Ovary (tissue), 3 donors: Measurements from ENCODE around the gene DNAH9.

ENCODE experiments used
- EP300 ChIP-seq: sonication (generic); formaldehyde crosslinking; IDR thresholded peaks from one replicate; pipeline ENCODE4 v1.6.1; 2017; ENCODE audit warnings: antibody characterized with exemption
- POLR2A ChIP-seq: fragments of 450-650 bp; IDR thresholded peaks from one replicate; pipeline ENCODE4 v1.6.1; 2017; ENCODE audit warnings: antibody characterized with exemption, mild to moderate bottlenecking, moderate library complexity
- TF ChIP-seq, protein P1 (sequence below), 3 donors: fragments of 450-650 bp in 2 of 3; fragments of 200-600 bp in 1 of 3; IDR thresholded peaks; one replicate each; pipeline versions ENCODE4 v1.5.1 to v1.8.0; 2016 to 2022; ENCODE audit warnings: antibody characterized with exemption in 3 of 3, mild to moderate bottlenecking in 1 of 3
- donor health status: DM: no; HTN: no; CAD: no.

DNA sequence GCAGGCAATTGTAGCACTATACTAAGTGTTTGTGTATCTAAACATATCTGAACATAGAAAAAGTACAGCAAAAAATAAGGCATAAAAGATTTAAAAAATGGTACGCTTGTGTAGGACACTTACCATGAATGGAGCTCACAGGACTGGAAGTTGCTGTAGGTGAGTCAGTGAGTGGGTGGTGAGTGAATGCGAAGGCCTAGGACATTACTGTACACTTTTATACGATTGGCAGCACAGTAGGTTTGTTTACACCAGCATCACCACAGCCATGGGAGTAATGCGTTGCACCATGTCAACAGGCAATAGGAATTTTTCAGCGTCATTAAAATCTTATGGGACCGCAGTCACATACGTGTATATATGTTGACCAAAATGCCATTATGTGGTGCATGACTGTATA lies 45.6 kb downstream of the DNAH9 start:
- TF ChIP-seq, protein P1, sequence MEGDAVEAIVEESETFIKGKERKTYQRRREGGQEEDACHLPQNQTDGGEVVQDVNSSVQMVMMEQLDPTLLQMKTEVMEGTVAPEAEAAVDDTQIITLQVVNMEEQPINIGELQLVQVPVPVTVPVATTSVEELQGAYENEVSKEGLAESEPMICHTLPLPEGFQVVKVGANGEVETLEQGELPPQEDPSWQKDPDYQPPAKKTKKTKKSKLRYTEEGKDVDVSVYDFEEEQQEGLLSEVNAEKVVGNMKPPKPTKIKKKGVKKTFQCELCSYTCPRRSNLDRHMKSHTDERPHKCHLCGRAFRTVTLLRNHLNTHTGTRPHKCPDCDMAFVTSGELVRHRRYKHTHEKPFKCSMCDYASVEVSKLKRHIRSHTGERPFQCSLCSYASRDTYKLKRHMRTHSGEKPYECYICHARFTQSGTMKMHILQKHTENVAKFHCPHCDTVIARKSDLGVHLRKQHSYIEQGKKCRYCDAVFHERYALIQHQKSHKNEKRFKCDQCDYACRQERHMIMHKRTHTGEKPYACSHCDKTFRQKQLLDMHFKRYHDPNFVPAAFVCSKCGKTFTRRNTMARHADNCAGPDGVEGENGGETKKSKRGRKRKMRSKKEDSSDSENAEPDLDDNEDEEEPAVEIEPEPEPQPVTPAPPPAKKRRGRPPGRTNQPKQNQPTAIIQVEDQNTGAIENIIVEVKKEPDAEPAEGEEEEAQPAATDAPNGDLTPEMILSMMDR (IDR thresholded peaks at IDR 0.05) = no peak
- TF ChIP-seq POLR2A = no peak
- TF ChIP-seq EP300 = no peak
